Astrocyte (in vitro differentiated cells and primary cell): ENCODE data around the gene P2RX1.

Experiments
- EZH2 ChIP-seq: IDR thresholded peaks from 2 replicates; pipeline ENCODE4 v1.6.1; 2012; ENCODE audit warnings: mild to moderate bottlenecking, low read length, inconsistent platforms; ENCODE audit not compliant: insufficient read depth
- TF ChIP-seq, protein P1 (sequence below): IDR thresholded peaks from 2 replicates; pipeline ENCODE4 v1.5.1; 2011; ENCODE audit warnings: low read depth, mild to moderate bottlenecking, inconsistent platforms, low read length, moderate library complexity; ENCODE audit not compliant: insufficient read depth

DNA sequence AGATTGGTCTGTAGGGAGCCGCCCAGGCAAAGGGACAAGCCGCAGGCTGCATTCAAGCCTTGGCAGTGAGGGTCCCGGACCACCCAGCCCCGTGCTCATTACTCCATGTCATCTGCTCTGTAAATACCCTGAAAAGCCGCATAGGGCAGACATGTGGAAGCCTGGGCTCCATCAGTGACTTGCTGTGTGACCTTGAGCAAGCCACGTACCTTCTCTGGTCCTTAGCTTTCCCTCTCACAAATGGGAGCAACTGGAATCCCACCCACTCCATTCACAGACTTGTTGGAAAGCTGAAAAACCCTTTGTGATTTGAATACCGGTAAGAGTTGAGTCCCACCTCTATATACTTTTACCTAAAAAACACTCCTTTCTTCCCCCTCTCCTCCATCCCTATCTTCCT is 35.3 kb downstream of the P2RX1 start:
- TF ChIP-seq, protein P1, sequence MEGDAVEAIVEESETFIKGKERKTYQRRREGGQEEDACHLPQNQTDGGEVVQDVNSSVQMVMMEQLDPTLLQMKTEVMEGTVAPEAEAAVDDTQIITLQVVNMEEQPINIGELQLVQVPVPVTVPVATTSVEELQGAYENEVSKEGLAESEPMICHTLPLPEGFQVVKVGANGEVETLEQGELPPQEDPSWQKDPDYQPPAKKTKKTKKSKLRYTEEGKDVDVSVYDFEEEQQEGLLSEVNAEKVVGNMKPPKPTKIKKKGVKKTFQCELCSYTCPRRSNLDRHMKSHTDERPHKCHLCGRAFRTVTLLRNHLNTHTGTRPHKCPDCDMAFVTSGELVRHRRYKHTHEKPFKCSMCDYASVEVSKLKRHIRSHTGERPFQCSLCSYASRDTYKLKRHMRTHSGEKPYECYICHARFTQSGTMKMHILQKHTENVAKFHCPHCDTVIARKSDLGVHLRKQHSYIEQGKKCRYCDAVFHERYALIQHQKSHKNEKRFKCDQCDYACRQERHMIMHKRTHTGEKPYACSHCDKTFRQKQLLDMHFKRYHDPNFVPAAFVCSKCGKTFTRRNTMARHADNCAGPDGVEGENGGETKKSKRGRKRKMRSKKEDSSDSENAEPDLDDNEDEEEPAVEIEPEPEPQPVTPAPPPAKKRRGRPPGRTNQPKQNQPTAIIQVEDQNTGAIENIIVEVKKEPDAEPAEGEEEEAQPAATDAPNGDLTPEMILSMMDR, result no peak
- no peak for TF ChIP-seq EZH2
